Endothelial cell of umbilical vein (primary cell): ENCODE data around the gene GFOD1. TPM values are rescaled to one million over a fixed set of nuclear protein-coding genes. Genes with fewer than 3 reads are reported as not detected.

Experiments used
- BruUV-seq: library from RNA; stranded (reverse); fragments of 400-500 nt; replicated peaks from 2 replicates; lab custom pipeline; 2021; lab: Mats Ljungman, UMichigan
- CTCF ChIA-PET: fragments of 300-600, 350-600 bp; sonication (Branson Sonifier 250); formaldehyde crosslinking; loops from one replicate; lab custom pipeline; 2021; ENCODE audit warnings: antibody characterized with exemption, inconsistent platforms; lab: Charles Lee
- POLR2A ChIA-PET: fragments of 300-600, 350-600 bp; sonication (Branson Sonifier 250); formaldehyde crosslinking; loops from one replicate; lab custom pipeline; 2021; ENCODE audit warnings: antibody characterized with exemption, inconsistent platforms; lab: Charles Lee
- DNase-seq: peaks from one replicate; pipeline ENCODE4 v3.0.0-alpha.2; 2011; ENCODE audit warnings: low read depth, low spot score
- FAIRE-seq: peaks from 2 replicates; lab custom pipeline; 2011; peaks lifted over from hg19 to GRCh38; lab: Jason Lieb, UNC
- H2AFZ ChIP-seq: 2 replicates; pipeline ENCODE4 v1.6.0; 2012; ENCODE audit warnings: low read depth, low read length, control low read depth, inconsistent platforms
- H3K27ac ChIP-seq: 2 replicates; pipeline ENCODE4 v1.5.1; 2011; ENCODE audit warnings: low read depth, mild to moderate bottlenecking, control low read depth, low read length, moderate library complexity; ENCODE audit not compliant: insufficient read depth
- H3K27me3 ChIP-seq, 2 experiments: 2 replicates each; pipeline versions ENCODE4 v1.6.0 to v1.6.1; 2011; ENCODE audit warnings: low read length in 2 of 2, mixed read lengths in 1 of 2; ENCODE audit not compliant: control insufficient read depth in 2 of 2, insufficient read depth in 2 of 2
- H3K36me3 ChIP-seq, 2 experiments: 2 replicates in 1 of 2; 3 replicates in 1 of 2; pipeline ENCODE4 v1.5.1; 2011; ENCODE audit warnings: low read length in 2 of 2, mild to moderate bottlenecking in 1 of 2, moderate library complexity in 1 of 2; ENCODE audit not compliant: control insufficient read depth in 2 of 2, insufficient read depth in 2 of 2; ENCODE audit errors: extremely low read depth in 1 of 2
- H3K4me1 ChIP-seq: 3 replicates; pipeline ENCODE4 v1.5.1; 2011; ENCODE audit warnings: mild to moderate bottlenecking, low read length; ENCODE audit not compliant: control insufficient read depth, insufficient read depth; ENCODE audit errors: extremely low read depth
- H3K4me2 ChIP-seq: 2 replicates; pipeline ENCODE4 v1.6.1; 2011; ENCODE audit warnings: low read length, control low read depth, mixed read lengths; ENCODE audit not compliant: insufficient read depth
- H3K4me3 ChIP-seq, 3 experiments: fragments of 200-600 bp in 1 of 3; sonication (generic), shearing (Covaris generic) in 1 of 3; replicated peaks in 1 of 3; 2 replicates each; pipeline ENCODE4 v1.5.1; 2011 to 2016; ENCODE audit warnings: control low read depth in 3 of 3, low read length in 3 of 3, mild to moderate bottlenecking in 2 of 3, inconsistent platforms in 1 of 3, low read depth in 1 of 3, moderate library complexity in 1 of 3; ENCODE audit not compliant: insufficient read depth in 1 of 3
- H3K79me2 ChIP-seq: 2 replicates; pipeline ENCODE4 v1.6.0; 2012; ENCODE audit warnings: low read length, inconsistent platforms; ENCODE audit not compliant: control insufficient read depth, insufficient read depth
- H3K9ac ChIP-seq: replicated peaks from 2 replicates; pipeline ENCODE3; 2011; ENCODE audit warnings: low read length, control low read depth; ENCODE audit not compliant: insufficient read depth; ENCODE audit errors: extremely low read depth
- H3K9me1 ChIP-seq: replicated peaks from 3 replicates; pipeline ENCODE4 v1.6.0; 2011; ENCODE audit warnings: mild to moderate bottlenecking, low read length; ENCODE audit not compliant: control insufficient read depth, insufficient read depth; ENCODE audit errors: extremely low read depth
- H3K9me3 ChIP-seq: replicated peaks from 2 replicates; pipeline ENCODE4 v1.5.1; 2012; ENCODE audit warnings: low read length, inconsistent platforms; ENCODE audit not compliant: control insufficient read depth, insufficient read depth
- H4K20me1 ChIP-seq: replicated peaks from 2 replicates; pipeline ENCODE3; 2011; ENCODE audit warnings: mild to moderate bottlenecking, low read length; ENCODE audit not compliant: control insufficient read depth, insufficient read depth; ENCODE audit errors: extremely low read depth
- CTCF ChIP-seq, 2 donors: IDR thresholded peaks; 1 replicate in 1 of 2; 2 replicates in 1 of 2; pipeline ENCODE4 v1.5.1; 2011; ENCODE audit warnings: low read length in 2 of 2, mild to moderate bottlenecking in 2 of 2, moderate library complexity in 2 of 2, control low read depth in 1 of 2, inconsistent platforms in 1 of 2, low read depth in 1 of 2; ENCODE audit not compliant: insufficient read depth in 1 of 2; ENCODE audit errors: extremely low read depth in 1 of 2
- EZH2 ChIP-seq: IDR thresholded peaks from 2 replicates; pipeline ENCODE4 v1.6.1; 2012; ENCODE audit warnings: borderline replicate concordance, low read depth, mild to moderate bottlenecking, moderate library complexity, low read length, inconsistent platforms; ENCODE audit not compliant: severe bottlenecking
- FOS ChIP-seq: IDR thresholded peaks from 2 replicates; pipeline ENCODE4 v1.6.1; 2011; ENCODE audit warnings: mild to moderate bottlenecking, low read length, moderate library complexity, borderline replicate concordance; ENCODE audit not compliant: insufficient read depth
- GATA2 ChIP-seq: IDR thresholded peaks from 2 replicates; pipeline ENCODE4 v1.7.0; 2011; ENCODE audit warnings: low read depth, mild to moderate bottlenecking, moderate library complexity, mixed read lengths, low read length; ENCODE audit not compliant: insufficient read length, insufficient read depth
- JUN ChIP-seq: IDR thresholded peaks from 2 replicates; pipeline ENCODE4 v1.6.1; 2011; ENCODE audit warnings: borderline replicate concordance, low read depth; ENCODE audit not compliant: insufficient read length, insufficient read depth
- MAX ChIP-seq: IDR thresholded peaks from 2 replicates; pipeline ENCODE4 v1.6.1; 2011; ENCODE audit not compliant: insufficient read depth, insufficient read length
- POLR2A ChIP-seq: IDR thresholded peaks from 2 replicates; pipeline ENCODE4 v1.6.1; 2012; ENCODE audit warnings: low read depth, mild to moderate bottlenecking, control low read depth, low read length
- POLR2AphosphoS5 ChIP-seq: IDR thresholded peaks from 2 replicates; pipeline ENCODE4 v1.6.1; 2012; ENCODE audit warnings: low read depth, mild to moderate bottlenecking, control low read depth, low read length, moderate library complexity; ENCODE audit not compliant: insufficient read depth
- dilution Hi-C: fragments of 300-500 bp; cut with MboI; formaldehyde crosslinking; loops from one replicate; pipeline ENCODE4 v1.15.0; 2019; ENCODE audit warnings: low sequenced_read_pairs; ENCODE audit not compliant: extremely low pct_ligation_motif_present
- intact Hi-C: fragments of 100-400 bp; cut with micrococcal nuclease; formaldehyde crosslinking; loops from one replicate; pipeline ENCODE4 v1.10.0; 2022
- polyA plus RNA-seq, 4 experiments: library from polyadenylated mRNA; depleted of rRNA in 3 of 4; stranded (reverse) in 3 of 4; unstranded in 1 of 4; fragments of >200 nt; gene quantifications; 2 replicates each; pipeline versions ENCODE4 v1.2.1 to v1.2.3, GENCODE V29; 2011 to 2012; ENCODE audit warnings: missing spikeins in 1 of 4
- total RNA-seq: library from RNA; stranded (reverse); gene quantifications from 2 replicates; pipeline ENCODE4 v1.2.3, GENCODE V29; 2021

The GFOD1 gene
- total and polyA plus RNA-seq, 2 donors (not counting 3 experiments of a cell fraction or from before 2014, with no cell fraction given): 12.1 to 24.1 TPM

GRCh38 chr6:13391537-13391936 lies 95.9 kb downstream of the GFOD1 start:
- dilution Hi-C loops: no loop called here
- Histone ChIP-seq H3K9me1 (no peaks in the 10 kb centered on the region), H3K4me3 (no peak overlapping the region), H3K27me3 (no peaks in the 10 kb centered on the region), H3K4me2 (no peak overlapping the region), H3K27ac (no peak overlapping the region), H3K36me3 (no peaks in the 10 kb centered on the region), H4K20me1 (no peaks in the 10 kb centered on the region), H3K4me1 (peaks cover 14% of the 10 kb centered on the region), H3K9ac (no peak overlapping the region), H2AFZ (no peak overlapping the region), H3K9me3 (no peaks in the 10 kb centered on the region), H3K79me2 (no peaks in the 10 kb centered on the region)
- DNase-seq: no peak
- BruUV-seq: no TSS peak
- FAIRE-seq: no peak
- POLR2A ChIA-PET: no interaction called here
- CTCF ChIA-PET: interaction anchor here (2.9 kb wide), 1 partner anchor 184 kb away, joined by 8 read pairs; no protein-coding TSS in a partner anchor
- TF ChIP-seq POLR2A (no peak), FOS (no peak), CTCF (IDR thresholded peaks at IDR 0.05; ENCODE audit: extremely low read depth in 1 of 2, insufficient read depth in 1 of 2, low read depth in 1 of 2, low read length in 2 of 2) (no peak)
- intact Hi-C loops: no loop called here

GRCh38 chr6:13390658-13391057 lies 96.7 kb downstream of the GFOD1 start:
- no TSS peak for BruUV-seq
- H3K27me3 ChIP-seq: no peaks in the 10 kb centered on the region
- no peaks in the 10 kb centered on the region for H3K9me3 ChIP-seq
- ChIA-PET CTCF (interaction anchor here (2.9 kb wide), 1 partner anchor 184 kb away, joined by 8 read pairs; no protein-coding TSS in a partner anchor), POLR2A (no interaction called here)
- peaks cover 6% of the 10 kb centered on the region for H3K4me1 ChIP-seq
- no peak for TF ChIP-seq POLR2AphosphoS5
- no peak for TF ChIP-seq JUN
- no peak for TF ChIP-seq FOS
- TF ChIP-seq MAX: no peak
- TF ChIP-seq GATA2: no peak
- no peak for TF ChIP-seq POLR2A
- no peak for TF ChIP-seq CTCF (IDR thresholded peaks at IDR 0.05; ENCODE audit: extremely low read depth in 1 of 2, insufficient read depth in 1 of 2, low read depth in 1 of 2, low read length in 2 of 2)
- TF ChIP-seq EZH2: no peak
- no peak for FAIRE-seq
- H3K36me3 ChIP-seq: no peaks in the 10 kb centered on the region
- H4K20me1 ChIP-seq: no peaks in the 10 kb centered on the region
- no peak overlapping the region for H3K27ac ChIP-seq
- H2AFZ ChIP-seq: no peak overlapping the region
- intact Hi-C loops (no loop called here), dilution Hi-C loops (no loop called here)
- no peaks in the 10 kb centered on the region for H3K79me2 ChIP-seq
- no peaks in the 10 kb centered on the region for H3K9me1 ChIP-seq
- H3K9ac ChIP-seq: no peak overlapping the region
- no peak overlapping the region for H3K4me2 ChIP-seq
- no peak for DNase-seq
- H3K4me3 ChIP-seq: no peak overlapping the region
